Activated CD4-positive, alpha-beta memory T cell treated with anti-CD3 and anti-CD28 coated beads, Interleukin-2, amount 10 ng/mL, durations not matched to agents 7 days and 5 days (primary cell): ENCODE results near the gene CHMP5. TPM values are rescaled to one million over a fixed set of nuclear protein-coding genes. Genes with fewer than 3 reads are reported as not detected.

Experiments used
- CTCF ChIA-PET: fragments of 350-600 bp; sonication (Branson Sonifier 250); formaldehyde crosslinking; loops from one replicate; lab custom pipeline; 2021; ENCODE audit warnings: antibody characterized with exemption, inconsistent platforms; lab: Charles Lee
- POLR2A ChIA-PET: fragments of 350-600 bp; sonication (Branson Sonifier 250); formaldehyde crosslinking; loops from one replicate; lab custom pipeline; 2021; ENCODE audit warnings: antibody characterized with exemption; lab: Charles Lee
- DNase-seq: peaks from one replicate; pipeline ENCODE4 v3.0.0-alpha.2; 2020
- H3K27ac Mint-ChIP-seq: one replicate; pipeline ENCODE4 v1.8.0; 2021; ENCODE audit warnings: mild to moderate bottlenecking, mixed read lengths
- H3K27me3 Mint-ChIP-seq: one replicate; pipeline ENCODE4 v1.8.0; 2021; ENCODE audit warnings: mixed read lengths
- H3K36me3 Mint-ChIP-seq: one replicate; pipeline ENCODE4 v1.8.0; 2021; ENCODE audit warnings: low read depth, mixed read lengths
- H3K4me1 Mint-ChIP-seq: one replicate; pipeline ENCODE4 v1.8.0; 2021; ENCODE audit warnings: mixed read lengths
- H3K4me3 Mint-ChIP-seq: one replicate; pipeline ENCODE4 v1.8.0; 2021; ENCODE audit warnings: mild to moderate bottlenecking, mixed read lengths
- H3K9me3 Mint-ChIP-seq: one replicate; pipeline ENCODE4 v1.8.0; 2021; ENCODE audit warnings: mixed read lengths
- total RNA-seq, 2 experiments: library from RNA; stranded (reverse); gene quantifications; one replicate each; pipeline ENCODE4 v1.2.3, GENCODE V29; 2021

The CHMP5 gene
- total RNA-seq, 2 experiments from 2014 or later, result 149 TPM

- ChIA-PET CTCF (no interaction called here), POLR2A (interaction anchor here (0.7 to 4.8 kb wide), 8 partner anchors 13 to 240 kb away, joined by 3 to 51 read pairs (median 12); partner anchors contain the start of genes DNAJA1, NFX1 and SMU1)
- peaks cover 63% of the 10 kb centered on the region for H3K4me1 Mint-ChIP-seq
- no peak for DNase-seq
- H3K36me3 Mint-ChIP-seq, result peaks cover 77% of the 10 kb centered on the region
- H3K9me3 Mint-ChIP-seq, result no peaks in the 10 kb centered on the region
- H3K4me3 Mint-ChIP-seq, result peak overlapping the region; percentile 98
- H3K27ac Mint-ChIP-seq, result peak overlapping the region; percentile 97
- H3K27me3 Mint-ChIP-seq, result no peaks in the 10 kb centered on the region
Observed at GRCh38 chr9:33265211-33265865, 489 bp downstream of the CHMP5 start.

GRCh38 chr9:33267151-33267767 is 2.4 kb downstream of the CHMP5 start:
- Mint-ChIP-seq H3K4me3 (peak overlapping the region; percentile 98), H3K4me1 (peaks cover 61% of the 10 kb centered on the region), H3K9me3 (no peaks in the 10 kb centered on the region), H3K36me3 (peaks cover 79% of the 10 kb centered on the region), H3K27ac (peak overlapping the region; percentile 97), H3K27me3 (no peaks in the 10 kb centered on the region)
- DNase-seq, result no peak
- ChIA-PET POLR2A (interaction anchor here (0.6 to 4.8 kb wide), 5 partner anchors 23 to 241 kb away, joined by 3 to 51 read pairs (median 4); partner anchors contain the start of genes NFX1 and SMU1), CTCF (interaction anchor here (0.6 to 1.7 kb wide), 4 partner anchors 16 to 98 kb away, joined by 3 to 4 read pairs (median 4); partner anchors contain the start of gene NFX1)

GRCh38 chr9:33270146-33270545 is 5.3 kb downstream of the CHMP5 start:
- no peak for DNase-seq
- peaks cover 82% of the 10 kb centered on the region for H3K36me3 Mint-ChIP-seq

GRCh38 chr9:33272061-33272460 is 7.2 kb downstream of the CHMP5 start:
- CTCF ChIA-PET, result interaction anchor here (0.7 to 2.0 kb wide), 3 partner anchors 15 to 584 kb away, joined by 3 to 8 read pairs (median 4); partner anchors contain the start of gene NFX1
- DNase-seq, result no peak
- H3K36me3 Mint-ChIP-seq, result peaks cover 80% of the 10 kb centered on the region
- H3K9me3 Mint-ChIP-seq, result no peaks in the 10 kb centered on the region
- POLR2A ChIA-PET, result interaction anchor here (0.6 kb wide), 1 partner anchor 547 kb away, joined by 3 read pairs; no protein-coding TSS in a partner anchor
- H3K4me1 Mint-ChIP-seq, result peaks cover 49% of the 10 kb centered on the region
- H3K4me3 Mint-ChIP-seq, result no peak overlapping the region
- no peaks in the 10 kb centered on the region for H3K27me3 Mint-ChIP-seq
- H3K27ac Mint-ChIP-seq, result no peak overlapping the region

More at GRCh38 chr9:33270146-33270545, 5.3 kb downstream of the CHMP5 start:
- Mint-ChIP-seq H3K4me3 (no peak overlapping the region), H3K9me3 (no peaks in the 10 kb centered on the region), H3K27me3 (no peaks in the 10 kb centered on the region), H3K27ac (no peak overlapping the region), H3K4me1 (peaks cover 64% of the 10 kb centered on the region)
- POLR2A ChIA-PET, result no interaction called here
- CTCF ChIA-PET, result no interaction called here

GRCh38 chr9:33273266-33273971 is 8.6 kb downstream of the CHMP5 start:
- ChIA-PET CTCF (interaction anchor here (0.6 to 2.0 kb wide), 7 partner anchors 9 to 206 kb away, joined by 3 to 8 read pairs (median 3); partner anchors contain the start of genes BAG1 and NFX1), POLR2A (interaction anchor here (0.8 to 1.5 kb wide), 2 partner anchors 9 to 17 kb away, joined by 3 read pairs; partner anchors contain the start of genes BAG1, CHMP5 and NFX1)
- H3K36me3 Mint-ChIP-seq, result peaks cover 80% of the 10 kb centered on the region
- no peaks in the 10 kb centered on the region for H3K9me3 Mint-ChIP-seq
- H3K27ac Mint-ChIP-seq, result no peak overlapping the region
- H3K27me3 Mint-ChIP-seq, result no peaks in the 10 kb centered on the region
- no peak for DNase-seq
- H3K4me3 Mint-ChIP-seq, result no peak overlapping the region
- H3K4me1 Mint-ChIP-seq, result peaks cover 42% of the 10 kb centered on the region

GRCh38 chr9:33273972-33274328 is 9.1 kb downstream of the CHMP5 start:
- no peak overlapping the region for H3K4me3 Mint-ChIP-seq
- ChIA-PET CTCF (interaction anchor here (0.6 to 1.6 kb wide), 4 partner anchors 9 to 48 kb away, joined by 3 to 6 read pairs (median 4); partner anchors contain the start of gene NFX1), POLR2A (interaction anchor here (1.5 kb wide), 1 partner anchor 9 kb away, joined by 3 read pairs; the partner anchor contains the start of genes BAG1 and CHMP5)
- no peaks in the 10 kb centered on the region for H3K9me3 Mint-ChIP-seq
- DNase-seq, result no peak
- no peak overlapping the region for H3K27ac Mint-ChIP-seq
- H3K36me3 Mint-ChIP-seq, result peaks cover 77% of the 10 kb centered on the region
- H3K27me3 Mint-ChIP-seq, result no peaks in the 10 kb centered on the region
- peaks cover 39% of the 10 kb centered on the region for H3K4me1 Mint-ChIP-seq

- ChIA-PET CTCF (interaction anchor here (1.9 kb wide), 1 partner anchor 9 kb away, joined by 7 read pairs; no protein-coding TSS in a partner anchor), POLR2A (no interaction called here)
- no peak for DNase-seq
- no peaks in the 10 kb centered on the region for H3K9me3 Mint-ChIP-seq
- H3K27me3 Mint-ChIP-seq, result no peaks in the 10 kb centered on the region
- no peak overlapping the region for H3K27ac Mint-ChIP-seq
- H3K4me1 Mint-ChIP-seq, result peaks cover 23% of the 10 kb centered on the region
- no peak overlapping the region for H3K4me3 Mint-ChIP-seq
- H3K36me3 Mint-ChIP-seq, result peaks cover 71% of the 10 kb centered on the region
Observed at GRCh38 chr9:33277484-33277883, 12.6 kb downstream of the CHMP5 start.

GRCh38 chr9:33285502-33285901 is 20.7 kb downstream of the CHMP5 start:
- ChIA-PET CTCF (interaction anchor here (1.3 to 2.1 kb wide), 2 partner anchors 11 to 168 kb away, joined by 3 to 4 read pairs; no protein-coding TSS in a partner anchor), POLR2A (no interaction called here)
- Mint-ChIP-seq H3K36me3 (peaks cover 35% of the 10 kb centered on the region), H3K4me1 (peaks cover 15% of the 10 kb centered on the region), H3K4me3 (no peak overlapping the region), H3K27me3 (no peaks in the 10 kb centered on the region), H3K9me3 (no peaks in the 10 kb centered on the region), H3K27ac (no peak overlapping the region)
- no peak for DNase-seq

GRCh38 chr9:33287087-33287490 is 22.2 kb downstream of the CHMP5 start:
- Mint-ChIP-seq H3K36me3 (peaks cover 40% of the 10 kb centered on the region), H3K4me3 (no peak overlapping the region), H3K27ac (peak overlapping the region; percentile 34), H3K9me3 (no peaks in the 10 kb centered on the region), H3K27me3 (no peaks in the 10 kb centered on the region), H3K4me1 (peaks cover 29% of the 10 kb centered on the region)
- CTCF ChIA-PET, result interaction anchor here (0.7 to 2.1 kb wide), 19 partner anchors 9 to 317 kb away, joined by 3 to 16 read pairs (median 4); partner anchors contain the start of genes NOL6 and SMU1
- DNase-seq, result peak; percentile 63
- POLR2A ChIA-PET, result interaction anchor here (0.6 to 1.7 kb wide), 7 partner anchors 22 to 761 kb away, joined by 3 to 13 read pairs (median 3); partner anchors contain the start of genes B4GALT1, BAG1, CHMP5 and NOL6

GRCh38 chr9:33288235-33288634 is 23.4 kb downstream of the CHMP5 start:
- POLR2A ChIA-PET, result interaction anchor here (0.6 to 1.5 kb wide), 4 partner anchors 9 to 185 kb away, joined by 3 to 4 read pairs (median 3); partner anchors contain the start of gene NOL6
- H3K27ac Mint-ChIP-seq, result peak overlapping the region; percentile 47
- H3K36me3 Mint-ChIP-seq, result peaks cover 40% of the 10 kb centered on the region
- no peak overlapping the region for H3K4me3 Mint-ChIP-seq
- no peaks in the 10 kb centered on the region for H3K27me3 Mint-ChIP-seq
- DNase-seq, result no peak
- no peaks in the 10 kb centered on the region for H3K9me3 Mint-ChIP-seq
- peaks cover 40% of the 10 kb centered on the region for H3K4me1 Mint-ChIP-seq
- CTCF ChIA-PET, result interaction anchor here (0.7 to 2.1 kb wide), 4 partner anchors 8 to 206 kb away, joined by 3 to 16 read pairs (median 5); partner anchors contain the start of gene NOL6

GRCh38 chr9:33288828-33289483 is 24.1 kb downstream of the CHMP5 start:
- Mint-ChIP-seq H3K9me3 (no peaks in the 10 kb centered on the region), H3K27me3 (no peaks in the 10 kb centered on the region), H3K27ac (peak overlapping the region; percentile 47), H3K4me1 (peaks cover 45% of the 10 kb centered on the region), H3K4me3 (no peak overlapping the region), H3K36me3 (peaks cover 41% of the 10 kb centered on the region)
- no peak for DNase-seq
- ChIA-PET POLR2A (interaction anchor here (1.2 to 2.8 kb wide), 3 partner anchors 8 to 126 kb away, joined by 3 to 51 read pairs (median 4); partner anchors contain the start of genes BAG1 and CHMP5), CTCF (interaction anchor here (1.5 to 1.9 kb wide), 2 partner anchors 12 to 25 kb away, joined by 4 to 8 read pairs; partner anchors contain the start of genes BAG1 and CHMP5)
